NB4 (cell line): ENCODE measurements around the gene LAMC2.

Experiments
- CTCF ChIP-seq: IDR thresholded peaks from one replicate; pipeline ENCODE4 v1.5.1; 2012; ENCODE audit warnings: low read depth, low read length
- MAX ChIP-seq: IDR thresholded peaks from 2 replicates; pipeline ENCODE4 v1.6.1; 2011; ENCODE audit warnings: low read depth, low read length
- POLR2A ChIP-seq: IDR thresholded peaks from 2 replicates; pipeline ENCODE4 v1.6.1; 2011; ENCODE audit warnings: mild to moderate bottlenecking; ENCODE audit not compliant: insufficient read length; ENCODE audit errors: extremely low read depth

GRCh38 chr1:183179033-183179432 lies 7.0 kb upstream of the LAMC2 start:
- TF ChIP-seq CTCF (no peak), MAX (no peak), POLR2A (no peak)
